Hepatocyte (in vitro differentiated cells): ENCODE measurements around the gene RSPH9. TPM values are rescaled to one million over a fixed set of nuclear protein-coding genes. Genes with fewer than 3 reads are reported as not detected.

Experiments
- DNase-seq: peaks from one replicate; pipeline ENCODE4 v3.0.0-alpha.2; 2016; ENCODE audit warnings: low spot score
- H2AFZ ChIP-seq: fragments of 200-600 bp; sonication (generic); 2 replicates; pipeline ENCODE4 v1.6.0; 2016; ENCODE audit warnings: antibody characterized with exemption, mild to moderate bottlenecking
- H3K27ac ChIP-seq: fragments of 200-600 bp; sonication (generic); 2 replicates; pipeline ENCODE4 v1.5.1; 2016; ENCODE audit warnings: mild to moderate bottlenecking
- H3K27me3 ChIP-seq: fragments of 200-600 bp; sonication (generic); 2 replicates; pipeline ENCODE4 v1.6.1; 2016
- H3K36me3 ChIP-seq: fragments of 200-600 bp; sonication (generic); replicated peaks from 2 replicates; pipeline ENCODE4 v1.5.1; 2016; ENCODE audit warnings: low read depth; ENCODE audit not compliant: insufficient read depth
- H3K4me1 ChIP-seq: fragments of 200-600 bp; sonication (generic); 2 replicates; pipeline ENCODE4 v1.5.1; 2016; ENCODE audit warnings: mild to moderate bottlenecking, moderate library complexity; ENCODE audit not compliant: insufficient read depth
- H3K4me2 ChIP-seq: fragments of 200-600 bp; sonication (generic); 2 replicates; pipeline ENCODE4 v1.6.0; 2016
- H3K4me3 ChIP-seq: fragments of 200-600 bp; sonication (generic); 2 replicates; pipeline ENCODE4 v1.5.1; 2016; ENCODE audit warnings: mild to moderate bottlenecking
- H3K79me2 ChIP-seq: fragments of 200-600 bp; sonication (generic); 2 replicates; pipeline ENCODE4 v1.6.0; 2017; ENCODE audit warnings: mild to moderate bottlenecking
- H3K9me2 ChIP-seq: fragments of 200-600 bp; sonication (generic); replicated peaks from 2 replicates; pipeline ENCODE4 v1.6.0; 2017; ENCODE audit warnings: mild to moderate bottlenecking; ENCODE audit not compliant: insufficient read depth
- H3K9me3 ChIP-seq: fragments of 200-600 bp; sonication (generic); 2 replicates; pipeline ENCODE4 v1.5.1; 2016; ENCODE audit warnings: low read depth, mild to moderate bottlenecking
- H4K20me1 ChIP-seq: fragments of 200-600 bp; sonication (generic); 2 replicates; pipeline ENCODE4 v1.6.0; 2016; ENCODE audit warnings: mild to moderate bottlenecking; ENCODE audit not compliant: insufficient read depth, poor library complexity, severe bottlenecking
- EZH2 ChIP-seq: fragments of 200-600 bp; sonication (generic); IDR thresholded peaks from 2 replicates; pipeline ENCODE4 v1.6.1; 2016; ENCODE audit warnings: antibody characterized with exemption, mild to moderate bottlenecking, borderline replicate concordance
- EZH2phosphoT487 ChIP-seq: fragments of 200-600 bp; sonication (generic); IDR thresholded peaks from one replicate; pipeline ENCODE4 v1.6.1; 2018; ENCODE audit warnings: antibody characterized with exemption, mild to moderate bottlenecking, low read depth, moderate library complexity; ENCODE audit not compliant: unreplicated experiment, severe bottlenecking
- WGBS: methylation state at CpG from one replicate; pipeline ENCODE4 v1.1.6; 2016; ENCODE audit warnings: low lambda C conversion rate; ENCODE audit errors: missing lambda C conversion rate; 5-methylcytosine and 5-hydroxymethylcytosine counted together
- polyA plus RNA-seq: library from polyadenylated mRNA; unstranded; fragments of >200 nt; fragmentation: Nextera tagmentation; extraction: Ambion mirVana; gene quantifications from 2 replicates; pipeline ENCODE4 v1.2.1, GENCODE V29; 2016
- total RNA-seq: library from RNA; depleted of rRNA; stranded (reverse); fragments of >200 nt; gene quantifications from 2 replicates; pipeline ENCODE4 v1.2.3, GENCODE V29; 2014
- TF ChIP-seq, protein P1 (sequence below): fragments of 200-600 bp; sonication (generic); IDR thresholded peaks from 2 replicates; pipeline ENCODE4 v1.5.1; 2016; ENCODE audit warnings: antibody characterized with exemption, mild to moderate bottlenecking; ENCODE audit not compliant: poor library complexity

RSPH9 gene
- total and polyA plus RNA-seq, 2 experiments from 2014 or later = 0.73 to 1.8 TPM

DNA sequence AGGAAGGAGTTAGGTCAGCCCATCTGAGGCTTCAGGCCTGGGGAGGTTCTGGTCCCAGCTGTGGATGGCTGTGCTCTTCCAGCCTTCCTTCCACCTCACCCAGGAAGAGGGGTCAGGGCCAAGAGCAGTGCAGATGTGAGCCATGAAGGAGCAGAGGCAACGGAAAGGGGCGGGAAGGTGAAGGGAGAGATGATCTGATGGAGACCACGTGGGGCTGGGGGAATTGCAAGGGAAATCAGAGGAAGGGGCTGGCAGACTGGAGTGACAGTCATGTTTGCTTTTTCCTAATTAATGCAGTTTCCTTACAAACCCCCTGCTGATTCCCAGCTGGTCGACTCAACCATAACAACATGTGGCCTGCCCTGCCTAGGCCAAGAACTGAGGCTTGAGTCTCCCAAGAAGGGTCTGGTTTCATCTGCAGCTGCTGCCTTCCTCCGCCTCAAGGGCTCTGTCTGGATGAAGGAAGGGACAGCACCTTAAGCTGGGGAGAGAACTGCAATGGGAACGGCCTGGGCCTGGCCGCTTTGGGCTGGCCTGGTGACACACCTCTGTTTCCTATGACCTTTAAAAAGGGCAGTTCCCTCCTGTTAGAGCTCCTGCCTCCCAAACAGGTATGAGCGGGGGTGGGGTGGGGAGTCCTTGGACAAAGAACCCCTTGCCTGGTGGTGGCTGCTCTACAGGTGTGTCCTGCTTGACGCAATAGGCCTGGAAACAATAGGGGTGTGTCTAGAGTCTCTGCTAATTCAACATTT, 50.6 kb downstream of the RSPH9 start:
- 67% methylated on average over 9 of the region's 9 CpGs for WGBS
- no peaks in the 10 kb centered on the region for H3K9me2 ChIP-seq
- TF ChIP-seq, protein P1, sequence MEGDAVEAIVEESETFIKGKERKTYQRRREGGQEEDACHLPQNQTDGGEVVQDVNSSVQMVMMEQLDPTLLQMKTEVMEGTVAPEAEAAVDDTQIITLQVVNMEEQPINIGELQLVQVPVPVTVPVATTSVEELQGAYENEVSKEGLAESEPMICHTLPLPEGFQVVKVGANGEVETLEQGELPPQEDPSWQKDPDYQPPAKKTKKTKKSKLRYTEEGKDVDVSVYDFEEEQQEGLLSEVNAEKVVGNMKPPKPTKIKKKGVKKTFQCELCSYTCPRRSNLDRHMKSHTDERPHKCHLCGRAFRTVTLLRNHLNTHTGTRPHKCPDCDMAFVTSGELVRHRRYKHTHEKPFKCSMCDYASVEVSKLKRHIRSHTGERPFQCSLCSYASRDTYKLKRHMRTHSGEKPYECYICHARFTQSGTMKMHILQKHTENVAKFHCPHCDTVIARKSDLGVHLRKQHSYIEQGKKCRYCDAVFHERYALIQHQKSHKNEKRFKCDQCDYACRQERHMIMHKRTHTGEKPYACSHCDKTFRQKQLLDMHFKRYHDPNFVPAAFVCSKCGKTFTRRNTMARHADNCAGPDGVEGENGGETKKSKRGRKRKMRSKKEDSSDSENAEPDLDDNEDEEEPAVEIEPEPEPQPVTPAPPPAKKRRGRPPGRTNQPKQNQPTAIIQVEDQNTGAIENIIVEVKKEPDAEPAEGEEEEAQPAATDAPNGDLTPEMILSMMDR = no peak
- TF ChIP-seq EZH2 = no peak
- TF ChIP-seq EZH2phosphoT487 = no peak
- H2AFZ ChIP-seq = no peak overlapping the region
- peak; percentile 79 for DNase-seq
- no peaks in the 10 kb centered on the region for H3K27me3 ChIP-seq
- peak overlapping the region; percentile 83 for H3K27ac ChIP-seq
- no peaks in the 10 kb centered on the region for H3K36me3 ChIP-seq
- H3K4me3 ChIP-seq = no peak overlapping the region
- H4K20me1 ChIP-seq = no peaks in the 10 kb centered on the region
- H3K79me2 ChIP-seq = no peaks in the 10 kb centered on the region
- no peak overlapping the region for H3K4me2 ChIP-seq
- peaks cover 23% of the 10 kb centered on the region for H3K4me1 ChIP-seq
- no peaks in the 10 kb centered on the region for H3K9me3 ChIP-seq

- Histone ChIP-seq H3K9me3 (no peaks in the 10 kb centered on the region), H3K4me1 (peaks cover 23% of the 10 kb centered on the region), H3K79me2 (no peaks in the 10 kb centered on the region), H3K4me3 (no peak overlapping the region), H3K27ac (peak overlapping the region; percentile 83), H3K27me3 (no peaks in the 10 kb centered on the region), H3K4me2 (no peak overlapping the region), H3K36me3 (no peaks in the 10 kb centered on the region), H4K20me1 (no peaks in the 10 kb centered on the region), H2AFZ (no peak overlapping the region), H3K9me2 (no peaks in the 10 kb centered on the region)
- DNase-seq = no peak
- 55% methylated on average over 4 of the region's 4 CpGs for WGBS
- TF ChIP-seq EZH2 (no peak), EZH2phosphoT487 (no peak)
- TF ChIP-seq, protein P1 = no peak
These were observed 51.1 kb downstream of the RSPH9 start for GRCh38 chr6:43695967-43696291.

- no peak for DNase-seq
- Histone ChIP-seq H3K4me2 (no peak overlapping the region), H2AFZ (no peak overlapping the region), H3K9me2 (no peaks in the 10 kb centered on the region), H3K27me3 (no peaks in the 10 kb centered on the region), H3K4me3 (no peak overlapping the region), H3K9me3 (no peaks in the 10 kb centered on the region), H3K27ac (no peak overlapping the region), H3K79me2 (no peaks in the 10 kb centered on the region), H4K20me1 (no peaks in the 10 kb centered on the region), H3K4me1 (peaks cover 27% of the 10 kb centered on the region), H3K36me3 (no peaks in the 10 kb centered on the region)
- 75% methylated on average over 3 of the region's 3 CpGs for WGBS
- TF ChIP-seq EZH2 = no peak
- no peak for TF ChIP-seq EZH2phosphoT487
- TF ChIP-seq, protein P1 = no peak
These were observed 52.6 kb downstream of the RSPH9 start for GRCh38 chr6:43697421-43697820.
